Measurements from ENCODE around the gene TBC1D8B. TPM values are rescaled to one million over a fixed set of nuclear protein-coding genes. Genes with fewer than 3 reads are reported as not detected.

TBC1D8B gene
- total RNA-seq, 1 donor from 2014 or later: 1.4 TPM

GRCh38 chrX:106921637-106922036, 119.2 kb downstream of the TBC1D8B start:
- TF ChIP-seq EZH2phosphoT487 (IDR thresholded peaks at IDR 0.05) (no peak), EZH2 (IDR thresholded peaks at IDR 0.05) (no peak), CTCF (IDR thresholded peaks at IDR 0.05) (no peak)
- Histone ChIP-seq H3K4me3 (no peak overlapping the region), H3K27me3 (no peaks in the 10 kb centered on the region), H3K9me3 (ENCODE audit: low read depth) (peaks cover 4% of the 10 kb centered on the region), H2AFZ (replicated peaks) (no peak overlapping the region), H3K36me3 (no peaks in the 10 kb centered on the region), H3K79me2 (ENCODE audit: low read depth) (no peaks in the 10 kb centered on the region), H4K20me1 (ENCODE audit: low read depth) (no peaks in the 10 kb centered on the region), H3K9ac (no peak overlapping the region), H3F3A (ENCODE audit: low read depth) (peaks cover 6% of the 10 kb centered on the region), H3K4me2 (no peak overlapping the region), H3K27ac (no peak overlapping the region), H3K4me1 (peaks cover 17% of the 10 kb centered on the region)
- DNase-seq (ENCODE audit: low spot score): no peak
- no peaks in the 10 kb centered on the region for H3K36me3 Mint-ChIP-seq
- no peaks in the 10 kb centered on the region for H3K9me3 Mint-ChIP-seq
- peaks cover 2% of the 10 kb centered on the region for H3K27me3 Mint-ChIP-seq (ENCODE audit: insufficient read depth, low read depth)
- H3K4me3 Mint-ChIP-seq: no peak overlapping the region
- no peak overlapping the region for H3K27ac Mint-ChIP-seq
- H3K4me1 Mint-ChIP-seq: peaks cover 18% of the 10 kb centered on the region

Other genes starting within 250 kb of the TBC1D8B start
- 10.5 and 14.2 TPM in 2 replicates for gene RADX, start 190.7 kb upstream of the TBC1D8B start, total RNA-seq (ENCODE audit: low replicate concordance)
- gene RNF128, start 76.0 kb upstream of the TBC1D8B start, total RNA-seq (ENCODE audit: low replicate concordance): 0.06 TPM in 1 of 2 replicates, not detected in the other
- not detected in 2 replicates for gene RIPPLY1, start 100.7 kb downstream of the TBC1D8B start, total RNA-seq (ENCODE audit: low replicate concordance)
- not detected in 2 replicates for gene CLDN2, start 117.7 kb downstream of the TBC1D8B start, total RNA-seq (ENCODE audit: low replicate concordance)
- 4.2 and 7.6 TPM in 2 replicates for gene MORC4, start 197.5 kb downstream of the TBC1D8B start, total RNA-seq (ENCODE audit: low replicate concordance)

Measured in neural progenitor cell (in vitro differentiated cells).